MM.1S (cell line): ENCODE measurements around the gene WDFY4.

ENCODE experiments used
- EZH2 ChIP-seq: fragments of 300-600 bp; sonication (generic); optimal IDR thresholded peaks from 2 replicates; pipeline ENCODE3; 2017; ENCODE audit warnings: low read depth, mild to moderate bottlenecking, antibody characterized with exemption, low read length, mixed read lengths
- EZH2phosphoT487 ChIP-seq: fragments of 300-600 bp; sonication (generic); IDR thresholded peaks from 2 replicates; pipeline ENCODE4 v1.6.1; 2018; ENCODE audit warnings: antibody characterized with exemption, low read length
- TF ChIP-seq, protein P1 (sequence below): fragments of 300-600 bp; sonication (generic); IDR thresholded peaks from 2 replicates; pipeline ENCODE4 v1.5.1; 2016; ENCODE audit warnings: antibody characterized with exemption, low read length, mixed read lengths

DNA sequence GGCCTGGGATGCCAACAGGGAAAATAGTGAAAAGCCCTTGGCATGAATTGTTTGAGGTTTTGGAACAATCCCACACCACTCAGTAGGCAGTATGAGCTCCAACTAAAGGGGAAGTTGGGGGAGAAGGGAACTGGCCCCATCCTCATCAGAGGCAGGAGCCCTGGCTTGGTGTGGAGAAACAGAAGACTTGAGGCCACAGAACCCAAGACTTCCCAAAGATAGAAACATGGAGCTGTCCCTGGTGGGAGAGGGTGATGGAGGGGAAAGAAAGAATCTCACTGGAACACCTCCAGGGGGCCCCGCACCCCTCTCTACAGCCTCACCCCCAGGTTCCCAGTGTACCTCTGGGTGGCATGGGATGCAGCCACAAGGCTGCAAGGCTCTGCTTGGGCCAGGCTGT is 345.0 kb downstream of the WDFY4 start:
- TF ChIP-seq EZH2phosphoT487: no peak
- TF ChIP-seq, protein P1, sequence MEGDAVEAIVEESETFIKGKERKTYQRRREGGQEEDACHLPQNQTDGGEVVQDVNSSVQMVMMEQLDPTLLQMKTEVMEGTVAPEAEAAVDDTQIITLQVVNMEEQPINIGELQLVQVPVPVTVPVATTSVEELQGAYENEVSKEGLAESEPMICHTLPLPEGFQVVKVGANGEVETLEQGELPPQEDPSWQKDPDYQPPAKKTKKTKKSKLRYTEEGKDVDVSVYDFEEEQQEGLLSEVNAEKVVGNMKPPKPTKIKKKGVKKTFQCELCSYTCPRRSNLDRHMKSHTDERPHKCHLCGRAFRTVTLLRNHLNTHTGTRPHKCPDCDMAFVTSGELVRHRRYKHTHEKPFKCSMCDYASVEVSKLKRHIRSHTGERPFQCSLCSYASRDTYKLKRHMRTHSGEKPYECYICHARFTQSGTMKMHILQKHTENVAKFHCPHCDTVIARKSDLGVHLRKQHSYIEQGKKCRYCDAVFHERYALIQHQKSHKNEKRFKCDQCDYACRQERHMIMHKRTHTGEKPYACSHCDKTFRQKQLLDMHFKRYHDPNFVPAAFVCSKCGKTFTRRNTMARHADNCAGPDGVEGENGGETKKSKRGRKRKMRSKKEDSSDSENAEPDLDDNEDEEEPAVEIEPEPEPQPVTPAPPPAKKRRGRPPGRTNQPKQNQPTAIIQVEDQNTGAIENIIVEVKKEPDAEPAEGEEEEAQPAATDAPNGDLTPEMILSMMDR: no peak
- TF ChIP-seq EZH2: no peak
